Esophagus muscularis mucosa (tissue), 4 donors: ENCODE results near the gene NID2.

Experiments used
- CTCF ChIP-seq, 3 experiments: fragments of 200-600 bp in 2 of 3; fragments of 450-650 bp in 1 of 3; sonication (generic) in 2 of 3; IDR thresholded peaks; one replicate each; pipeline ENCODE4 v1.5.1; 2017 to 2019; ENCODE audit warnings: antibody characterized with exemption in 3 of 3, mild to moderate bottlenecking in 2 of 3, moderate library complexity in 1 of 3
- EP300 ChIP-seq: sonication (generic); formaldehyde crosslinking; IDR thresholded peaks from one replicate; pipeline ENCODE4 v1.6.1; 2017; ENCODE audit warnings: antibody characterized with exemption
- POLR2A ChIP-seq: fragments of 450-650 bp; IDR thresholded peaks from one replicate; pipeline ENCODE4 v1.6.1; 2017; ENCODE audit warnings: antibody characterized with exemption, moderate library complexity, mild to moderate bottlenecking, low read depth
- POLR2AphosphoS5 ChIP-seq, 2 donors: sonication (generic); formaldehyde crosslinking; IDR thresholded peaks; one replicate each; pipeline ENCODE4 v1.6.1; 2017; ENCODE audit warnings: antibody characterized with exemption in 2 of 2

- TF ChIP-seq CTCF (IDR thresholded peaks at IDR 0.05) (no peak), POLR2AphosphoS5 (IDR thresholded peaks at IDR 0.05) (no peak), POLR2A (no peak), EP300 (no peak)
Observed at GRCh38 chr14:52060080-52060479, 8.8 kb downstream of the NID2 start.
